T-helper 2 cell treated with Interferon-gamma antibody and Interleukin-4, amounts not matched to agents 5 μg/mL and 100 μg/mL, for 36 hours (primary cell): ENCODE results near the gene PLEKHO1.
"Not testable (repeated sequence)": the region's sequence is repeated elsewhere in the genome, so short reads cannot be mapped to it uniquely, and the experiment has no call there.

Experiments used
- DNase-seq: peaks from one replicate; pipeline ENCODE4 v3.0.0; 2021; ENCODE audit warnings: low spot score
- H3K27ac Mint-ChIP-seq: one replicate; pipeline ENCODE4 v1.8.0; 2021; ENCODE audit warnings: mild to moderate bottlenecking, mixed read lengths
- H3K27me3 Mint-ChIP-seq: one replicate; pipeline ENCODE4 v1.8.0; 2021; ENCODE audit warnings: low read depth, mixed read lengths
- H3K36me3 Mint-ChIP-seq: one replicate; pipeline ENCODE4 v1.8.0; 2021; ENCODE audit warnings: low read depth, mixed read lengths
- H3K4me1 Mint-ChIP-seq: one replicate; pipeline ENCODE4 v1.8.0; 2021; ENCODE audit warnings: low read depth, mixed read lengths
- H3K4me3 Mint-ChIP-seq: one replicate; pipeline ENCODE4 v1.8.0; 2022; ENCODE audit warnings: mild to moderate bottlenecking, moderate library complexity, mixed read lengths
- H3K9me3 Mint-ChIP-seq: one replicate; pipeline ENCODE4 v1.8.0; 2021; ENCODE audit warnings: mixed read lengths

Gene PLEKHO1

DNA sequence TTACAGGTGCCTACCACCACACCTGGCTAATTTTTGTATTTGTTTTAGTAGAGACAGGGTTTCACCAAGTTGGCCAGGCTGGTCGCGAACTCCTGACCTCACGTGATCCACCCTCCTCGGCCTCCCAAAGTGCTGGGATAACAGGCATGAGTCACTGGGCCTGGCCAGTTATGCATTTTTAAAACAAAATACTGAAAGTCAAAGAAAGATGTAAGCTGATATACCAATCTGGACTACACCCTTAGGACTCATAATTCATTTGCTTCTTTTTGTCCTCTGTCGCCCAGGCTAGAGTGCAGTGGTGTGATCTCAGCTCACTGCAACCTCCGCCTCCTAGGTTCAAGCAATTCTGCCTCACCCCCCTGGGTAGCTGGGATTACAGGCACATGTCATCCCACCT lies 14.3 kb upstream of the PLEKHO1 start:
- H3K27ac Mint-ChIP-seq, H3K9me3 Mint-ChIP-seq, H3K36me3 Mint-ChIP-seq, DNase-seq, H3K4me1 Mint-ChIP-seq, H3K27me3 Mint-ChIP-seq, H3K4me3 Mint-ChIP-seq: not testable (repeated sequence)

DNA sequence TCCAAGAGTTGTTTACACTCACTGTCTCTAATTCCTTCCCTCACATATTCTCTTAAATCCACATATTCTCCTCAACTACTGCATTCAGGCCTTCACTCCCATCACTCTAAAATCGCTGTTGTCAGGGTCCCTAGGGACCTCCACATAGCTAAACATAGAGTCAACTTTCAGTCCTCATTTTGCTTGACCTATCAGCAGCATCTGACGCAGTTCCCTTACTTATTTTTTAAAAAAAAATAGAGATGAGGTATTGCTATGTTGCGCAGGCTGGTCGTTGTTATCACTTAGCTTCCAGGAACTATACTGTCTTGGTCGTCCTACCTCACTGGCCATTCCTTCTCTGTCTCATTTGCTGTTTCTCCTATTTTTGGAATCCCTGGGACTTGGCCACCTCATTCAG lies 11.7 kb upstream of the PLEKHO1 start:
- Mint-ChIP-seq H3K36me3 (peaks cover 6% of the 10 kb centered on the region), H3K27ac (no peak overlapping the region), H3K9me3 (no peaks in the 10 kb centered on the region), H3K27me3 (no peaks in the 10 kb centered on the region), H3K4me3 (no peak overlapping the region), H3K4me1 (no peaks in the 10 kb centered on the region)
- no peak for DNase-seq

DNA sequence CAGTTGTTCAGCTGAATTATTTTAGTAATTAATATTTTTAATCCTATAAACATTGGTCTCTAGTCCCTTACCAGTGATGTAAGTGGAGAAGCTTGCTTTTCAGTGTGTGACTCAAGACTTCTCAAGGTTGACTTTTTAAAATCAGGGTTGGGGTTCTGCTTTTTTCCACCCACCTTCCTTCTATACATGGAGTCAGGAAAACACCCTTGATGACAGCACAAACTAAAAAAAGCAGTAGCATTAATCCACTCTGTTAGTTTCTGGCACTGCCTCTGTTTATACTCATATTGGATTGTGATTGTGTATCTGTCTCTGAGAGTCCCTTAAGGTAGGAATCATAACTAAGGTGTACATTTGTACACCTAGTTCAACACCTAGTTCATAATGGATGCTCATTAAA lies 8.3 kb upstream of the PLEKHO1 start:
- Mint-ChIP-seq H3K36me3 (peaks cover 3% of the 10 kb centered on the region), H3K27me3 (peaks cover 3% of the 10 kb centered on the region), H3K4me1 (peaks cover 15% of the 10 kb centered on the region), H3K27ac (no peak overlapping the region), H3K4me3 (no peak overlapping the region), H3K9me3 (no peaks in the 10 kb centered on the region)
- no peak for DNase-seq

DNA sequence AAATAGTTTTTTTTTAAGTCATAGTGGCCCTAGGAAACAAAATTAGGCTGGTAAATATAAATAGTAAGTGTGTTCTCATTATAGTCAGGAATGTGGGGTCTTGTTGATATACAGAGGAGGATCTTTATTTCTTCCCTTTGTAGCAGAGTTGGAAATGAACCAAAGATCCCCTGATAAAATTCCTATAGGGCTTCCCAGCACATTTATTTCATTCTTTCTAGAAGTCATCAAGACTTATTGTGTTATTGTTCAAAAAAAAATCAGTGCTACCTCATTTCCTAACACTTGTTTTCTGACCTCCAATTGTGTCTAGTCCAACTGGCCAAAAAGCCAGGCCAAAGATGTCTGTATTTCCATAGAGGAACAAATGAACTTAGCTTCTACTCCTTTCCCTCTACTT lies 7.6 kb upstream of the PLEKHO1 start:
- H3K4me3 Mint-ChIP-seq, result no peak overlapping the region
- peaks cover 9% of the 10 kb centered on the region for H3K27me3 Mint-ChIP-seq
- peaks cover 3% of the 10 kb centered on the region for H3K36me3 Mint-ChIP-seq

DNA sequence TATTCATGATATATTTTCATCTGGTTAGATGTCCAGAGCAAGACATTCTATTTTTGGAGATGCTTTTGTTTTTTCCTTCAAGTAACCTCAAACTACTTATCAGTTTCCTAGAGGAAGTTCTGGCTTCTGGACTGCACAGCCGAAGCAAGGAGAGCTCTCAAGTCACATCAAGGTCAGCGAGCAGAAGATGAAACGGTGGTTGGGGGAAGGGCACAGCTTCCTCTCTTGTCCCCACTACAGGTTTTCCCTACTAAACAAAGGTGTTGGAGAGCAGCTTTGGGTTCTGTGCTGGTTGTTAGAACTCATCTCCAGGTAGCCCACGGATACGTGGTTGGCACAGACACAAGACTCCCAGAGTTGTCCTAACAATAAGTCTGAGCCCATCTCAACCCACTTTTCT lies 5.1 kb upstream of the PLEKHO1 start:
- peaks cover 30% of the 10 kb centered on the region for H3K27me3 Mint-ChIP-seq
- H3K27ac Mint-ChIP-seq, result no peak overlapping the region
- H3K36me3 Mint-ChIP-seq, result peaks cover 4% of the 10 kb centered on the region
- no peak for DNase-seq
- H3K4me3 Mint-ChIP-seq, result no peak overlapping the region
- peaks cover 36% of the 10 kb centered on the region for H3K4me1 Mint-ChIP-seq
- no peaks in the 10 kb centered on the region for H3K9me3 Mint-ChIP-seq

More for the DNA sequence above, 7.6 kb upstream of the PLEKHO1 start:
- Mint-ChIP-seq H3K9me3 (no peaks in the 10 kb centered on the region), H3K27ac (no peak overlapping the region), H3K4me1 (peaks cover 21% of the 10 kb centered on the region)
- no peak for DNase-seq

DNA sequence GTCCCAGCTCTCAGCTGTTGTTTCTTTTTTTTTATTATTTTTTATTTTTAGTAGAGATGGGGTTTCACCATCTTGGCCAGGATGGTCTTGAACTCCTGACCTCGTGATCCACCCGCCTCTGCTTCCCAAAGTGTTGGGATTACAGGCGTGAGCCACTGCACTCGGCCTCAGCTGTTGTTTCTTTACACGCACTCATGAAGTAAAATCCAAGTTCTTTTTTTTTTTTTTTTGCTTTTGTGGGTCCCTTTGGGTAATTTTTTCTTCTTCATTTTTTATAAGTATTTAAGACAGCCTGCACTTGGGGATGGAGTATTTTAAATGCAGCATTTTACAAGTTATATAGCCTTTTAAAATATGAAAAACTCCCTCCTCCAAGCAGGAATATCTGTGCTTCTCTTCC lies 3.7 kb upstream of the PLEKHO1 start:
- H3K36me3 Mint-ChIP-seq, H3K27ac Mint-ChIP-seq, DNase-seq, H3K4me3 Mint-ChIP-seq, H3K9me3 Mint-ChIP-seq: not testable (repeated sequence)
- Mint-ChIP-seq H3K4me1 (peaks cover 38% of the 10 kb centered on the region), H3K27me3 (peaks cover 31% of the 10 kb centered on the region)

- DNase-seq, result no peak
- Mint-ChIP-seq H3K4me1 (peaks cover 48% of the 10 kb centered on the region), H3K36me3 (peaks cover 15% of the 10 kb centered on the region), H3K4me3 (peak overlapping the region; percentile 46), H3K27ac (no peak overlapping the region), H3K27me3 (peaks cover 35% of the 10 kb centered on the region), H3K9me3 (no peaks in the 10 kb centered on the region)
These were observed 2.7 kb upstream of the PLEKHO1 start for GRCh38 chr1:150146849-150147542.

DNA sequence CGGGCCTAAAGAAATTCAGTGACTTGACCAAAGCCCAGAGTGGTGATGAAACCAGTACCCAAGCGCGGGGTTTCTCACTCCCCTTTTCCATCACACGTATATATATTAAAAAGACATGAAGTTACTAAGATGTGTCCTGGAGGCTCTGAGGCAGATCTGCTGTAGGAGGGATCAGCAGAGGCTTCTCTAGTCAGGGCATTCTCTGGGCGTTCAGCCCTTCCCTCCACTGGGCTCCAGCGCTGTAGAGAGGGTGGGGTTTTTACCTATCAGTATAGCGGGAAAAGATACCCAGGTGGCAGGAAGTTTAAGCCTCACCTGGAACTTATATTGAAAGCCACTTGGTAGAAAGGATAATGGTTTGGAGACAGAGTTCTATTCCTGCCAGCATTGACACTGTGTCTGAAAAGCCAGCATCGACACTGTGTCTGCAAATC lies 862 bp upstream of the PLEKHO1 start:
- H3K9me3 Mint-ChIP-seq, result no peaks in the 10 kb centered on the region
- peak overlapping the region; percentile 63 for H3K27ac Mint-ChIP-seq
- no peak for DNase-seq
- peaks cover 52% of the 10 kb centered on the region for H3K4me1 Mint-ChIP-seq
- peaks cover 35% of the 10 kb centered on the region for H3K27me3 Mint-ChIP-seq
- peak overlapping the region; percentile 89 for H3K4me3 Mint-ChIP-seq
- H3K36me3 Mint-ChIP-seq, result peaks cover 27% of the 10 kb centered on the region

DNA sequence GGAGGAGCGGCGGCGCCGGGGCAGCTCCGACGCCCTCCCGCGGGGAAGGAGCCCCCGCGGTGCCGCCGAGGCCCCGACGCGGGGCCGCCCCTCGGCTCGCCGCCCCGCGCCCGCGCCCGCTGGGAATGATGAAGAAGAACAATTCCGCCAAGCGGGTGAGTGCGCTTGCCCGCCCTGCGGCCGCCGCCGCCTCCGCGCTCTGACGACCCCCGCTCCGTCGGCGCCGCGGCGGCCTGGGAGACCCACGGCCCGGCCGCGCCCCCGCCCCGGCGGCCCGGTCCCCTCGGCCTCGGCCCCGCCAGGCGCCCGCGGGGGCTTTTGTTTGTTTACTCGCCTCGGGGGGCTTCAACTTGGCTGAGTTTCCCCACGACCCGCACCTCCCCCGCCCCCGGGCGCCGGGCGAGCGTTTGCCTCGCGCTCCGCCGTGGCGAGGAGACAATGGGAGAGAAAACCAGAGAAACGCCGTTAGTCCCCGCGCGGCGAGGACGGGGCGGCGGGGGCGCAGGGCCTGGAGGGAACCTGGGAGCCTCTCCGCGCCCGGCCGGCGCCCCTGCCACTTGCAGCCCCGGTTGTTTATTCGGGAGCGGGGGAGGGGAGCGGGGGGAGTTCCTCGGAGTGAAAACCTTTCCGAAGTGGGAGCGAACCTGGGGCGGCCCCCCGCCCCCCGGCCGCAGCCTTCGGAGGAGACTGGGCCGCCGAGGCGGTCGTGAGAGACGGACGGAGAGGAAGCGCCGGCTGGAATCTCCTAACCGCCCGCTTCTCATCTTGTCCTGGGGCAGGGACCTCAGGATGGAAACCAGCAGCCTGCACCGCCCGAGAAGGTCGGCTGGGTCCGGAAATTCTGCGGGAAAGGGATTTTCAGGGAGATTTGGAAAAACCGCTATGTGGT lies 661 bp downstream of the PLEKHO1 start:
- Mint-ChIP-seq H3K9me3 (no peaks in the 10 kb centered on the region), H3K27ac (peak overlapping the region; percentile 87), H3K27me3 (peaks cover 35% of the 10 kb centered on the region), H3K36me3 (peaks cover 40% of the 10 kb centered on the region), H3K4me3 (peak overlapping the region; percentile 89), H3K4me1 (peaks cover 56% of the 10 kb centered on the region)
- DNase-seq, result no peak

- DNase-seq, result peak; percentile 43
- H3K36me3 Mint-ChIP-seq, result peaks cover 51% of the 10 kb centered on the region
- peaks cover 54% of the 10 kb centered on the region for H3K4me1 Mint-ChIP-seq
- peaks cover 31% of the 10 kb centered on the region for H3K27me3 Mint-ChIP-seq
- no peaks in the 10 kb centered on the region for H3K9me3 Mint-ChIP-seq
- H3K27ac Mint-ChIP-seq, result peak overlapping the region; percentile 87
- peak overlapping the region; percentile 87 for H3K4me3 Mint-ChIP-seq
These were observed 1.8 kb downstream of the PLEKHO1 start for GRCh38 chr1:150151291-150152181.

DNA sequence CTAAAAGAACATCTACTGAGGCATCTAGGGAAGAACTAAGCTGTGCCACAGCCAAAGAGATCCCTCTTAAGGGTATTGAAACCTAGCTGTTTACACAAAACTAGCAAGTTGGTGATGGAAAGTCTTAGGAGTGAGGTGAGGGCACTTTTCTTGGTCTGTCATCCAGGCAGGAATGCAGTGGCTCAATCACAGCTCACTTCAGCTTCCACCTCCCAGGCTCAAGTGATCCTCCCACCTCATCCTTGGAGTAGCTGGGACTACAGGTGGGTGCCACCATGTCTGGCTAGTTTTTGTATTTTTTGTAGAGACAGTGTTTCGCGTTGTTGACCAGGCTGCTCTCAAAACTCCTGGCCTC lies 2.4 kb downstream of the PLEKHO1 start:
- Mint-ChIP-seq H3K27ac (peak overlapping the region; percentile 87), H3K4me1 (peaks cover 48% of the 10 kb centered on the region), H3K27me3 (peaks cover 25% of the 10 kb centered on the region), H3K4me3 (peak overlapping the region; percentile 87), H3K36me3 (peaks cover 56% of the 10 kb centered on the region), H3K9me3 (no peaks in the 10 kb centered on the region)
- DNase-seq, result no peak

- peaks cover 63% of the 10 kb centered on the region for H3K36me3 Mint-ChIP-seq
- no peak for DNase-seq
- H3K27me3 Mint-ChIP-seq, result peaks cover 20% of the 10 kb centered on the region
- peak overlapping the region; percentile 61 for H3K4me3 Mint-ChIP-seq
- H3K9me3 Mint-ChIP-seq, result no peaks in the 10 kb centered on the region
- peak overlapping the region; percentile 76 for H3K27ac Mint-ChIP-seq
- H3K4me1 Mint-ChIP-seq, result peaks cover 45% of the 10 kb centered on the region
These were observed 3.2 kb downstream of the PLEKHO1 start for GRCh38 chr1:150152772-150153456.

DNA sequence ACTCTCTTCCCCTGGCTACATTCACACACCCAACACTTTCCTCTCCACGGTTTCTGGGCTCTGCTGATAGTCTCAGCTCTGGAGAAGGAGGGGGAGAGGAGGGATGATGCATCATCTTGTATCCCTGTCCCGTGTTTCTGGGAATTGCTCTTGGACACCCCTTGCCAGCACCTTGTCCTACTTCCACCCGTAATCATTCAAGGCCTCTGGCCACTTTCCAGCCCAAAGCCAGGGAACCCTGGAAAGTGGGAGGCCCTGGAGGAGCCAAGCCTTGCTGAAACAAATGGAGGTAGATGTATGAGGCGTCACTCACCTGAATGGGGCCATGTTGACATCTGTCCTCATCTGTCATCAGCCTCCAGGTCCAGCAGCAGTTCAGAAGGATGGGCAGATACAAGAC lies 4.4 kb downstream of the PLEKHO1 start:
- no peak overlapping the region for H3K4me3 Mint-ChIP-seq
- H3K27me3 Mint-ChIP-seq, result peaks cover 8% of the 10 kb centered on the region
- H3K36me3 Mint-ChIP-seq, result peaks cover 72% of the 10 kb centered on the region
- no peaks in the 10 kb centered on the region for H3K9me3 Mint-ChIP-seq
- no peak for DNase-seq
- H3K4me1 Mint-ChIP-seq, result peaks cover 40% of the 10 kb centered on the region
- H3K27ac Mint-ChIP-seq, result no peak overlapping the region
